HL-60/S4 (cell line): Measurements from ENCODE around the gene TUT4.

ENCODE experiments used
- in situ Hi-C: fragments of 300-500 bp; cut with MboI; formaldehyde crosslinking; loops from 2 replicates; pipeline ENCODE4 v1.14.3; 2022; ENCODE audit warnings: low sequenced_read_pairs

Gene TUT4

DNA sequence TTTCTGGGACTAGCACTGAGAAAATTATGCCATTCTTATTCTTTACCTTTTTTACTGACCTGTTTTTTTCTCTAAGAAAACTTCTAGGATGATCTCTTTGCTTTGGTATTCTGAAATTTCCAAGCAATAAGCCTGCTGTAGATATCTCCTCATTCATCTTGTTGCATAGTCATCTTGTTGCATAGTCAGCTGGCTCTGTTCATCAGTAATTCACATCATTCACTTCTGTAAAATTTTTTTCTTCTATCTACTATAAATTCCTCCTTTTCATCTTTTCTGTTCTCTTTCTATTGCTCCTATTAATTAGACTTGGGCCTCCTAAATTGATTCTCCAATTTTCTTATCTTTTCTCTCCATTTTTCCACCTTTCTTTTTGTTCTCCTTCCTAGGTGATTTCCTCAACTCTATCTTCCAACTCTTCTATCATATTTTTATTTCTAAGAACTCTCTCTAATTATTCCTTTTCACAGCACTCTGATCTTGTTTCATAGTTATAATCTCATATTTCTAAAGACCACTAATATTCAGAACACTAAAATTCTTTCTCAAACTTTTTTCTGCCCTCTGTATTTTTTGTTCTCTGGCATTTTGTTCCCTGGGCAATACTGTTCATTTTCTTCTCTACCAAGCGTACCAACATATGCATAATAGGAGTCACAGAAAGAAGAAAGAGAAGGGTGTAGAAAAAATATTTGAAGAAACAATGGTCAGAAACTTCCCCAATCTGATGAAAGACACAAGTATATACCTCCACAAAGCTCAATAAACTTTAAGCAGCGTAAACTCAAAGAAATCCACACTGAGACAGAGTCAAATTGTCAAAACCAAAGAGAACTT is 17.7 kb downstream of the TUT4 start:
- in situ Hi-C loops, result no loop called here

- in situ Hi-C loops, result no loop called here
These were observed 19.2 kb downstream of the TUT4 start for GRCh38 chr1:52533713-52534112.

DNA sequence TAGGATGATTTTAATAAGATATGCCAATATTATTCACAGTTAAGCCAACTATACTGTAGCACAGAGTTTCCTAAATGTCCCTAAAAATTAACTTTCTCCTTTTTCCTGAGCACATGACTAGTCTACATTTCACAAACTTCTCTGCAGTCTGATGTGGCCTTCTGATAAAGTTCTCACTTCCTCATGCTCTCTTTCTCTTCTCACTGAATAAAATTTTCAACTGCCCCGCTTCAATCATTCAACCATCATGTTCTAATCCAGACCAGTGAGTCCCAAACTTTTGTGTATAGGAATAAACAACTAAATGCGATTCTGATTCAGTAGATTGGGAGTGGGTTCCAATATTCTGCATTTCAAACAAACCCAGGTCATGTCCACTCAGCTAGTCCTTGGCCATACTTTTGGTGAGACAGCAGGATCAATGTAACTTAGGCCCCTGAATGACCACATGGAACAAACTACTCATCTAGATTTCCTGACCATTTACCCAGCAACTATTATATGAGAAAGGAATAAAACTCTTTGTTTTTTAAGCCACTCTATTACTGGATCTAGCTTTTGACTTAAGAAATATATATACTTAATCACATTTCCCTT is 20.1 kb downstream of the TUT4 start:
- in situ Hi-C loops, result no loop called here

DNA sequence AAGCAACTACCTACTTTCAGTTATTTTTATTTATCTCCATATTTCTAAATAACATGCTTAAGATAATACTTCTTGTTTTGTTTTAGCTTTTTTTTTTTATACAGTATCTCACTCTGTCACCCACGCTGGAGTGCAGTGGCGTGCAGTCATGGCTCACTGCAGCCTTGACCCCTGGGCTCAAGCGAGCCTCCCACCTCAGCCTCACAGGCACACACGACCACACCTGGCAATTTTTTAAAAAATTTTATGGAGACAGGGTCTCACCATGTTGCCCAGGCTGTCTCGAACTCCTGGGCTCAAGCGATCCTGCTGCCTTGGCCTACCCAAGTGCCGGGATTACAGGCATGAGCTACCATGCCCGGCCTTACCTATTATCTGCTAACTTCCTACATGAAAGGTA is 20.6 kb downstream of the TUT4 start:
- in situ Hi-C loops, result no loop called here

DNA sequence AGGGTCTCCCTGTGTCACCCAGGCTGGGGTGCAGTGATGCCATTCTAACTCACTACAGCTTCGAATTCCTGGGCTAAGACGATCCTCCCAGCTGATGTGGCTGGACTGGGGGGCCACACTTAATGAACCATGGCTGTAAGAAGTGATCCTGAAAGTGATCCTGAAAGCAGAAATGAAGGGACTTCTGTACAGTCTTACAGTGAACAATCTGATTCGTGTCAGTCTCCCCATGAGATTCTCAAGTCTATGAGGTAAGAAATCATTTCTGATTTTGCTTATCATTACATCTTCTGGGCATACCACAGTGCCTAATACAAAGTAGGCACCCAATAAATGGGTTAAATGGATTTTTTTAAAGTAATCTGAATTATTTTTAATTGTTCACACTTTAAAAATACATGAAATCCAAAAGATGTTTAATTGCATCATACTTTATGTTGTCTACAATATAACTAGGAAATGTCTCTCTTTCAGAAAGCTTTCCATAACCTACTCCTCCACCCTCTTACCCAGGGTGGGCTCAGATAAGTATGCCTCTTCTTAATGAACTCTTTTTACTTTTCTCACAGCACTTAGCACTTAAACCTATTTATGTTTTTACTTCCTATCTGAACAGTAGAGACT is 21.5 kb downstream of the TUT4 start:
- in situ Hi-C loops, result no loop called here

- in situ Hi-C loops, result no loop called here
These were observed 22.2 kb downstream of the TUT4 start for GRCh38 chr1:52530563-52531144.

DNA sequence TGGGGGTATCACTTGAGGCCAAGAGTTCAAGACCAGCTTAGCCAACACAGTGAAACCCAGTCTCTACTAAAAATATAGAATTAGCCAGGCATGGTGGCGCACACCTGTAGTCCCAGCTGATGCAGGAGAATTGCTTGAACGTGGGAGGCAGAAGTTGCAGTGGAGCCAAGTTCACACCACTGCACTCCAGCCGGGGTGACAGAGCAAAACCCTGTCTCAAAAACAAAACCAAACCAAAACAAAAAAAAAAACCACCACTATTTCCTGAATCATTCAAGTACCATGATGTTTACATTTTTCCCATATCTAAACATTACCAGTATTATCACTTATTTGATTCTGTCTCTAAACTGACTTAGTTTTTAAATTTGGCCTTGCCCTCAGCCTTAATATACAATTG is 29.5 kb downstream of the TUT4 start:
- in situ Hi-C loops, result no loop called here

DNA sequence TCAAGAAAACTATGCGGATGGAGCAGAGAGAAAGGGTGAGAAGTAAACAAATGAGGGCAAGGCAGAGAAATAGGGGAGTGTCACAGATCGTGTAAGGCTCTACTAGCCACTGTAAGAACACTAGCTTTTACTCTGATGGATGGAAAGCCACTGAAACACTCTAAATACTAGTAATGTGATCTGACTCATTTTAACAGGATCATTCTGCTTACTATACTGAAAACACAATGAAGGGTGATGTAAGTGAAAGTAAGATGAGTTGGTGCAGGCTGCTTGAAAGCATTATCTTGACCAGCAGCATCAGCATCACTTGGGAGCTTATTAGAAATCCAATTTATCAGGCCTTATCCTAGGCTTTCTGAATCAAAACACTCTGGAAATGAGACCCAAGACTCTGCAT is 32.7 kb downstream of the TUT4 start:
- in situ Hi-C loops, result no loop called here

DNA sequence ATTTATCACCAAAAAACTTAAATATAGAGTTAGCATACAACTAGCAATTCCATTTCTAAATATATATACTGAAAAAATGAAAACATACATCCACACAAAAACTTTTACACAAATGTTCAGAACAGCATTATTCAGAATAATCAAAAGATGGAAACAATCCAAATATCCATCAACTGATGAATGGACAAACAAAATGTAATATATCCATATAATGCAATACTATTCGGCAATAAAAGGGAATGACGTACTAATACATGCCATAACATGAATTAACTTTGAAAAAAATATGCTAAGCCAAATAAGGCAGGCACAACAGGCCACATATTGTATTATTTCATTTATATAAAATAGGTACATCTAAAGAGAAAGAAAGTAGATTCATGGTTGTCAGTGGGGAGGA is 33.9 kb downstream of the TUT4 start:
- in situ Hi-C loops, result no loop called here

GRCh38 chr1:52511851-52512615 is 40.9 kb downstream of the TUT4 start:
- in situ Hi-C loops, result no loop called here

DNA sequence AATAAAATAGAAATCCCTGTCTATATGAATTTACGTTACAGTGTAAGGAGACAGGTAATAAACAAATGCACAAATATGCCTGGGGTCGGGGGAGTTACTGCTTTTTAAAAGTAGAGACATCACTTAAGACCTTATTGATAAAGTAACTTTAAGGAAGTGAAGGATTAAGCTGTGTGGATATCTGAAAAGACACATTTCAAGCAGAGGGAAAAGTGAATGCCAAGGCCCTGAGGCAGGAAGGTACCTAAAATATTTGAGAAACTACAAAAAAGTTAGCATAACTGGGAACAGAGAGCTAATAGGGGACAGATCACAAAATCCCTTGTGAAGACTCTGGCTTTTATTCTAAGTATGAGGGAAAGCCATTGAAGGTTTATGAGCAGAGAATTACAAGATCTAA is 41.5 kb downstream of the TUT4 start:
- in situ Hi-C loops, result no loop called here

- in situ Hi-C loops, result no loop called here
These were observed 45.9 kb downstream of the TUT4 start for GRCh38 chr1:52506920-52507546.

- in situ Hi-C loops, result no loop called here
These were observed 46.5 kb downstream of the TUT4 start for GRCh38 chr1:52506349-52506748.

- in situ Hi-C loops, result no loop called here
These were observed 48.2 kb downstream of the TUT4 start for GRCh38 chr1:52504720-52505119.

DNA sequence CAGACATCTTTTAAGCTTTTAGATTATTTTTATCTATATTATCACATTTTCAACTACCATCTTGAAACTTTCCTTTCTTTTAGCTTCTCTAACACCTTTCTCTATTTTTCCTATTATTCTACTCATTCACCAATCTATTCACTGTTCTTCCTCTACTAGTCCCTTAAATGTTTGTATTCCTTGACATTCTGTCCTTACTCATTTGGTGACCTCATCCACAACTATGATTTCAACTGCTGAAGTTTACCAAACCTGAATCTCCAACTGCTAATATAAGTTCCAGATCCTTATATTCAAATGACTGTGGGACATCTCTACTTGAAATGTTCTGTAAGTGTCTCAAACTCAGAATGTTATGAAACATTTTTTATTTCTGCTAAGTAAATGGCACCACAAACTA is 49.2 kb downstream of the TUT4 start:
- in situ Hi-C loops, result no loop called here

DNA sequence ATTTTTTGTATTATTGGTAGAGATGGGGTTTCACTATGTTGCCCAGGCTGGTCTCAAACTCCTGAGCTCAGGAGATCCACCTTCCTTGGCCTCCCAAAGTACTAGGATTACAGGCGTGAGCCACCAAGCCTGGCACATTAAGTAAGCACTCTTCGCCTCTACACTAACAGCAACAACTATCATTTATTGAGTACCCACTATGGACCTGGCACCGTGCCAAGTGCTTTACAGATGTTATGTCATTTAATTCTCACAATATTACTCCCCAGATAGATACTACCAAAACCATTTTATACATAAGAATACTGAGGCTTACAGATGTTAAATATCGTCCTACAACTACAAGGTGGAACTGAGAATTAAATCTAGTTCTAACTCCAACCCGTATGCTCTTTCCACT is 50.1 kb downstream of the TUT4 start:
- in situ Hi-C loops, result no loop called here

- in situ Hi-C loops, result no loop called here
These were observed 65.3 kb downstream of the TUT4 start for GRCh38 chr1:52487632-52488031.

GRCh38 chr1:52482326-52483004 is 70.4 kb downstream of the TUT4 start:
- in situ Hi-C loops, result no loop called here

DNA sequence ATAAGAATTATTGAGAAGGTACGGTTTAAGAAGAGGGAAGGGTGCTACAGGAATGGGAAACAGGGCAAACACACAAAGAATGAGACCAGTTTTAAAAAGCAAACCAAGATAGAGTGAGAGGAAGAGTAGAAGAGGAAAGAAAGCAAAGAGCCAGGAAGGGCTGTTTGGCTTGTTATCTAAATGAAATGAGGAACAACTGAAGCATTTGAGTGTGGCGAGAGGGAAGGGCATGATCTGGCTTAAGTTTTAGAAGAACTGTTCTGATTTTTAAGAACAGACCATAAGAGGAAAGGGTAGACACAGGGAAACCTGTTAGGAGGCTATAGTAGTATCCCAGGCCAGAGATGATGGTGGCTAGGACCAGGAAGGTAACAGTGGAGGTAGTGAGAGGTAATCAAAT is 73.8 kb downstream of the TUT4 start:
- in situ Hi-C loops, result no loop called here

DNA sequence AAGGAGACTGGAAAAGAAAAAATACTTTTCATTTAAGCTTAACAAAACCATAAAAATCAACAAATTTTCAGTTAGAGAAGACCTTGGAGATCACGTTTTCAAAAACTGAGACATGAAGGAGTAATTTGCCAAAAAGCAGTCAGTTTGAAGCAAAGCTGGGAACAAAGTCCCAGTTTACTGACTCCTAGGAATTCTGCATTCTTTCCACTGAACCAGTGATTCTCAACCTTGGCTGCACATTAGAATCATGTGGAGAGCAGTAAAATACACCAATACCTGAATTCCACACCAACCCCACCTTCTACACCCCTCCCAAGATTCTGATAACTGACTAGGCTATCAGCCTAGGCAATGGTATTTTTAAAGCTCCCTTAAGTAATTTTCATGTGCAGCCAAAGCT is 75.0 kb downstream of the TUT4 start:
- in situ Hi-C loops, result no loop called here
